GM19351 (cell line): ENCODE measurements around the gene PSMA3.
A peak's percentile ranks its signal among the peaks of the same experiment; 100 is the strongest.
"Not testable (repeated sequence)": the region's sequence is repeated elsewhere in the genome, so short reads cannot be mapped to it uniquely, and the experiment has no call there.

Experiments
- ATAC-seq: cut with Tn5 transposase; IDR thresholded peaks from one replicate; pipeline ENCODE4 v1.9.1; 2021; ENCODE audit warnings: mild to moderate bottlenecking, moderate library complexity; ENCODE audit not compliant: unreplicated experiment

The PSMA3 gene

GRCh38 chr14:58244556-58245387, at the start of gene PSMA3:
PSMA3 (plus strand) TSS chr14:58244843; CDS start chr14:58244921, 78 bp downstream.
- peak; percentile 86 for ATAC-seq

- no peak for ATAC-seq
These were observed 48.4 kb upstream of the PSMA3 start for GRCh38 chr14:58196198-58196597.

DNA sequence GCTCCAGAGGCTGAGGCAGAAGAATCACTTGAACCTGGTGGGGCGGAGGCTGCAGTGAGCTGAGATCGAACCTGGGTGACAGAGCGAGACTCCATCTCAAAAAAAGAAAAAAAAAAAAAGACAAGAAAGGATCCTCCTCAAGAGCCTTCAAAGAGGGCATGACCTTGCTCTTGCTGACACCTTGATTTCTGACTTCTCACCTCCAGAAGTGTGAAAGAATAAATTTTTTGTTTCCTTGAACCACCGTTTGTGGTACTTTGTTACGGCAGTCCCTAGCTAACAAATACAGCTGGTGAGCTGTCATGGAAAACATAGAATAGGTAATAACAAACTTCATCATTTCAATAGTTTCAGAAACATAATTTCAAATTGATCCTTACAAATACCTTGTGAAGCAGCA, 46.6 kb upstream of the PSMA3 start:
- ATAC-seq = no peak

GRCh38 chr14:58199726-58200479, 44.7 kb upstream of the PSMA3 start, which contains the start of gene ACTR10:
ACTR10 (plus strand) TSS chr14:58200149; CDS start chr14:58200218, 69 bp downstream.
- peak; percentile 90 for ATAC-seq

DNA sequence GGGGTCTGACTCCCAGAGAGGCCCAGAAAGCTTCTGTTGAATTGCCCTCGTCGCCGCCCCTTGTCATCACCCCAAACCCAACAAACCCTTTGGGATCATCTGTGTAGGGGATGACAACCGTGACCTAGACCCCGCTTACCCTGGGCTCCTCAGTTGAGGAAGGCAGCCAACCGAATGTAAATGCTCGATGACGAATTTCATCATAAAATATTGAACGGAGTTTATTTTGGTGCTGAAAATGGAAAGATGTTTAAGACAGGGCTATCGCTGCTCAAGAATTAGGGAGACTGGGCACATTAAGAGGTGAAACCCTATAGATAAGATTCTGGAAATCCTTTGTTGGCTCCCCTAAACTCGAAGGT, 44.2 kb upstream of the PSMA3 start:
- peak; percentile 16 for ATAC-seq

DNA sequence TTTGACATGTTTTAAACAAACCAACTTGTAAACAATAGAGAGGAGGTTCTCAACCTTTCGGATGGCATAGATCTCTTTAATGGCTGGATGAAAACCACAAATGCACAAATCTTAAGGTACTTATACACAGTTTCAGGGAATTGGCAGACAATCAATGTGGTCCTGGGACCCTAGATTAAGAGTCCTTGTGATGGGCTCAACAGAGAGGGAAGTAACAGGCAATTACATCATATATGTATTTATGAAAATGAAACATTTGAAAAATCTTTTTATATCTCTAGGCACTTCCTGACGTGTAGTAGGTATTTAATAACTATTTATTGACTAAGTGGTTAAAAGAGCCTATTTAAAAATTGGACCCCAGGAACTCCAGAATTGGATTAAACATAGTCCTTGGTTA, 43.8 kb upstream of the PSMA3 start:
- ATAC-seq = no peak

DNA sequence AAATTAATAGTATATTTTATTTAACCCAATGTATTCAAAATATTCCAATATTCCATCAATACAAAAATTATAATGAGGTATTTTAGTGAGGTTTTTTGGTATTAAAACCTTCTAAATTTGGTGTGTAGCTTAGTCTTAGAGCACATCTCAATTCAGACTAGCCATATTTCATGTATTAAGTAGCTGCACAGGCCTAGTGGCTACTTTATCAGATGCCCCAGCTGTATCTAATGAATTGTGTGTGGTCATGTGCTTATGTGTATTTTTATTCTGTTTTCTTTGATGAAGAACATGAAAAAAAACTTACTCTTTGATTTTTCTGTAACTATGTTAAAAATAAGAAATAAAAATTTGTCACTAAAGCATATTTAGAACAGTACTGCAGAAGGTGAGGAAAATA, 31.5 kb upstream of the PSMA3 start:
- no peak for ATAC-seq

DNA sequence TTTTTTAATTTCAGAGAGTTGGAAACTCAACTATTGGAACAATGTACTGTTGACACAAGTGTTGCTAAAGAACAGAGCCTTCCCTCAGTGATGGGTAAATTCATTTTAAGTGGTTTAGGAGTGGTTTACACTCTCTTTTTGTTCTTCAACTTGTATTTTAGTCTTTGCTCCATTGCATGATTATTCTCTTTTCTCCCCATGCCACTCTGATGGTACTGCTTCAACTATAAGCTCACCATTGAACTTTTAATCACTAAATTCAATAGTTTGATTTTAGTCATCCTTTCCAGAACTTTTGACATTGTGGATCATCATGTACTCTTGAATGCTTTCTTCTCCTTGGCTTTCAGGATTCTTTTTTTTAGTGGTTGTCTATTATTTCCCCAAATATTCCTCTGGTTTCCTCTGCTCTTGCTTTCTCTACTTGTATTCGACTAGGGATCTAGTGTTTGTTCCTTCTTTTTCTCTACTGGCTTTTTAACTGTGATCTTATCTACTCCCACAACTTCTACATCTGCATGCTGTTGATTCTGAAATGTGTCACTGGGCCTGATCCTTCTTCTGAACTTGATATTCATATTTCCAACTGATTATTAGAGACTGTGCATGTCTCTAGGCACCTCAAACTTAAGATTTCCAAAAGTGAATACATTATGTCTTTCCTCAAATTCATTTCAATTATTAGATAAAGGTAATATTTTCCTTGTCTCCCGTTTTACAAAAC, 29.3 kb upstream of the PSMA3 start:
- ATAC-seq = no peak

DNA sequence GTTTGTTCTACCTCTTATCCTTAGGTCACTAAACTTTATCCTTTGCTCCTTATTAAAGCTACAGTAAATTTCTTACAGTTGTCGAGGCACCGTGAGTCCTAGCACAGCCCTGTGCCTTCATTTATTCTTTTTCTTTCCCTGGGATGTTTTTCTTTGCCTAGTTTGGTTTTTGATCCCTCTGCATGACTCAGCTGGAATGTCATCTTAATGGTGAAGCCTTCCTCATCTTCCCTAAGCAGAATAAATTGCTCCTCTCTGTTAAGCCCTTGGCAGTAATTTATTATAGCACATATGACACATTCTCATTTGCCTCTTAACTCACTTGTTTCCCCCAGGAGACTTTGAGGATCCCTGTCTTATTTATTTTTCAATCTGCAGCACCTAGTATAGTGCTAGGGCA, 28.1 kb upstream of the PSMA3 start:
- no peak for ATAC-seq

- ATAC-seq = no peak
These were observed 17.4 kb upstream of the PSMA3 start for GRCh38 chr14:58227096-58227819.

DNA sequence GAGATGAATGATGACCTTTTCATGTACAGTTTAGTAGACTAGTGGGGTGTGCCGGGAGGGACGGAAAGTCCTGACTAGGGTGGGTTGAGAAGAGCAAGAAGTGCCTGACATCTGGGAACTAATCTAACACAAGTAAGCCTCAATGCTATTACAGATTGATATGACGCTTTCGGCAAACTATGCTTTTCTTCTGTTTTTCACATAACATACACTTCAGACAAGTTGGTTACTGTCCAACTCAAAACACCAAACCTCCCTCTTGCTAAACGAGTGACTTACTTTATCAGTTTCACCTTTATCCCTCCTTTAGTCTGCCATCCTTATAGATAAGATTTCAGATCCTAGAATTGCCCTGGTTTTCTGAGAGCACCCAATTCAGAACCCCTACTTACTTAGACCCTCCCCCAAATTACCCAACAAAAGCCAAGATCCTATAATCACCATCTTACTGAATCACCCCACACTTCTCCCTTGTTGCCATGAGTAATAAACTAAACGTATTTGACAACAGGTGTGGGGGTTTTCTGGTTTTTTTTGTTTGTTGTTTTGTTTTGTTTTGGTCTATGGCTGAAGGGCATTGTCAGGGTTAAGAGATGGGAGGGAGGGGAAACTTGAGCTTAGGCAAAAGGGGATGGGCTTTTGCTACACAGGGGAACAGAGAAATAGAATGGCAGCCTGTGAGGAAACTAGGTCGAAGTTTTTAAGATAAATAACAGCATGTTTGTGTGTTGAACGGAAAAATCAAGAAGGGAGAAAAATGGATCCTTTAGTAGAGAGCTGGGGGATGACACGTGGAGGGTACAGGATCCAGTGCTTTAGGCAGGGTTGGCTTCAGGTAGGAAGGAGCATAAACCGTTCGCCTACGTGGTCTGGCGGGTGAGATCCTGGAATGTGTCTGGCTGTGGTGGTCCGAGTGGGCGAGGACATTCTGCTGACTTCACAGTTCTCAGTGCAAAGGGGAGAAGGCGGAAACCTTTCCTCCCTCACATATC, 6.1 kb upstream of the PSMA3 start:
- no peak for ATAC-seq

DNA sequence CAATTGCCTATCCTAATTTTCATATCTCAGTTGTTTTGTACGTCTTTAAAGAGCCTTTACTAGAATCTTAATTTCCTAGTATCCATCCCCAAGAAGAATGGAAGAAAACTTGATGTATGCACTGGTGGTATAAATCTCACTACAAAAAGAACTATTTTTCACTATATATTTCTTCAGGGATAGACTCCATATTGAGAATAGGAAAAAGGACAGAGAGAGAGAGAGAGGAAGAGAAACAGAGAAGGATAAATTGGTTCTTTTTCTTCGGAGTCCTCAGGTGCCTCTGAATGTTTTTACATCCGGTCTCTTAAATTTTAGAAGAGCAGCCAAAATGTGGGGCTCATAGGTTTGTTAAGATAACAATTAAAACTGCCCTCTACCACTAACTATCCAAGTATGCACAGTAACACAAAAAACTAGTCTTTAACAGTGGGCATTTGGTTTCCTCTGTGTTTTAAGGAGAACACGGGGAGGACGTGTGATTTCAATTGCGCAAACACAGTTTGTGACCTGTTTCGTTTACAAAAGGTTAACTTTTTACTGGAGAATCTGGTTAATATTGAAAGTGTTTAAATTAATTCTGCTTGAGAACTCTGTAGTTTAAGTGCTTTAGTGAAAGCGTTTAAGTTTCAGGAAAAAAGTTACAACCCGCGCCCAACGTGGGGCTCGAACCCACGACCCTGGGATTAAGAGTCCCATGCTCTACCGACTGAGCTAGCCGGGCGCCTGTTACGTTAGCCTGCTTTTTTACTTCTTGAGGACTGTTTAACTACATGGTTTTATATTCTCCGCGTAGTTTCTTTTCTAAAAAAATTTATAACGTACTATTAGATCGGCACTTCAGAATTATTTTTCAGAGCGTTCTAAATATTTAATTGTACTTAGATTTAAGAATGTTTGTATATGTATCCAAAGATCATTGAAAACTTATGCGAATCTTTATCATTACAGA, 5.1 kb upstream of the PSMA3 start:
- ATAC-seq = no peak

DNA sequence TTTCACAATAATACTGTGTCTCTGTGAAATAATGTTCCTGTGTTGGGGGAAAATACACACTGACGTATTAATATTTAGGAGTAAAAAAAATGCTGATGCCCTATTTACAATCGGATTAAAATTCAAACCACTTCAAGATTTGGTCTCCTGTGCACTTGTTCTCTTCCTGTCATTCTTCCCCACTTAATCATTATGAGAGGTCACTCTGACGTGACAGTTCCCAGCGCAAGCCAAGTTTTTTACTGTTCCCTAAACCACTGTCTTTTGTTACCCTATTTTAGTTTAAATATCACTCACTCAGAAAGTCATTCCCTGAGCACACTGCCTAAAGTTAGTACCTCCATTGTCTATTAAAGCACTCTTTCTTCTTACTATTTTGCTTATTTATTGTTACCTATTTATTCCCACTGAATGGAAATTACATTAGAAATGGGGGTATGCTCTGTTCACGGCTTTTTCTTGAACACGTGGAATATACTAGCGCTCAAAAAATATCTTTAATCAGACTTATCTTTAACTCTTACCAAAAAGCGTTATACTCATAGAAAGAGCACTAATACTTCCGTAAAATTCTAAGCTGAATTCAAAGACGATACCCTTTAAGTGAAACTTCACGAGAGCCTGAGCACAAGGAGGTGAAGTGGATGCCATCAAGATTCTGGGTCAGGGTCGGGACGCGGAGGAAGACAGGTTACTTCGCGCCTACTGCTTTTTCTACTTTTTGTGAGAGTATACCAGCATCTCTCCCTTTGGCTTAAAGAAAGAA, 670 bp upstream of the PSMA3 start:
- ATAC-seq = peak; percentile 37

DNA sequence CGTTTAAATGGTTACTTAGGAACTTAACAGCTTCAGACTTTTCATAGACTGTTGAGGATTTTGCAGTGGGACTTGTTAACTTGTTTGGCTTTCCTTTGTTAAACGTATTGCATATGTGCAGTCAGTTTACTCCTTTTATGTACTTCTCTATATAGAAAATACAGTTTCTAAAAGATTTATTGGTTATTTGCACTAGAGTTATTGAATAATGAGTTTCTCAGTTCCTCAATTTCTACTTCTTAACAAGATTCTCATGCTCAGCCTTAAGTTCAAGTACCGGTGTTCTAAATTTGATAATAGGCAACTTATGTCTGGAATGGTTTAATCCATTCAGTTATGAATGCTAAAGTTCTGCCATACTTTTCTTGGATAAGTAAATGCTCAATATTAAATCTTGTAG, 919 bp downstream of the PSMA3 start:
- no peak for ATAC-seq

GRCh38 chr14:58249611-58250010, 5.0 kb downstream of the PSMA3 start:
- ATAC-seq = no peak

DNA sequence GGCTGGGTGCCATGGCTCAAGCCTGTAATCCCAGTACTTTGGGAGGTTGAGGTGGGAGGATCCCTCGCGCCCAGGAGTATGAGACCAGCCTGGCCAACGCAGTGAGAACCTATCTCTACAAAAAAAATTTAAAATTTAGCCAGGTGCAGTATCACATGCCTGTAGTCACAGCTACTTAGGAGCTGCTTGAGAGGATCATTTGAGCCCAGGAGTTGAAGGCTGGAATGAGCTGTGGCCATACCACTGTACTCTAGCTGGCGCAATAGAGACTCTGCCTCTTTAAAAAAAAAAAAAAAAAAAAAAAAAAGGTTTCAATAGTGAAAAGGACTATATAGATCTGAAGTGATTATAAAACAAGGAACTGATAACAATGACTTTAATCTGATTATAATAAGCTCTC, 13.5 kb downstream of the PSMA3 start:
- ATAC-seq = no peak

GRCh38 chr14:58262005-58262404, 17.4 kb downstream of the PSMA3 start:
- ATAC-seq = not testable (repeated sequence)

- no peak for ATAC-seq
These were observed 20.8 kb downstream of the PSMA3 start for GRCh38 chr14:58265401-58265800.
